DMS79 (cell line): ENCODE data around the gene RANBP3.
"Not testable (repeated sequence)": the region's sequence is repeated elsewhere in the genome, so short reads cannot be mapped to it uniquely, and the experiment has no call there.

Experiments
- DNase-seq: peaks from one replicate; lab custom pipeline; 2025; lab: John Stamatoyannopoulos, UW

RANBP3 gene

GRCh38 chr19:5883157-5883873 is 94.6 kb downstream of the RANBP3 start:
- DNase-seq, result not testable (repeated sequence)

GRCh38 chr19:5882421-5882968 is 95.4 kb downstream of the RANBP3 start:
- no peak for DNase-seq

GRCh38 chr19:5881543-5882299 is 96.2 kb downstream of the RANBP3 start:
- no peak for DNase-seq

- DNase-seq, result no peak
Observed at GRCh38 chr19:5880604-5881078, 97.3 kb downstream of the RANBP3 start.

- no peak for DNase-seq
Observed at GRCh38 chr19:5880196-5880595, 97.7 kb downstream of the RANBP3 start.

GRCh38 chr19:5877882-5878281 is 100.1 kb downstream of the RANBP3 start:
- no peak for DNase-seq

- no peak for DNase-seq
Observed at GRCh38 chr19:5877427-5877826, 100.5 kb downstream of the RANBP3 start.

GRCh38 chr19:5874496-5874895 is 103.4 kb downstream of the RANBP3 start:
- not testable (repeated sequence) for DNase-seq

GRCh38 chr19:5873617-5874199 is 104.2 kb downstream of the RANBP3 start:
- DNase-seq, result no peak

- no peak for DNase-seq
Observed at GRCh38 chr19:5870986-5871394, 107.0 kb downstream of the RANBP3 start.

GRCh38 chr19:5867201-5868136 is 110.5 kb downstream of the RANBP3 start:
- no peak for DNase-seq
